ENCODE measurements around the gene PKP3. TPM values are rescaled to one million over a fixed set of nuclear protein-coding genes. Genes with fewer than 3 reads are reported as not detected.

The PKP3 gene
- total RNA-seq, 1 donor from 2014 or later, result not detected

DNA sequence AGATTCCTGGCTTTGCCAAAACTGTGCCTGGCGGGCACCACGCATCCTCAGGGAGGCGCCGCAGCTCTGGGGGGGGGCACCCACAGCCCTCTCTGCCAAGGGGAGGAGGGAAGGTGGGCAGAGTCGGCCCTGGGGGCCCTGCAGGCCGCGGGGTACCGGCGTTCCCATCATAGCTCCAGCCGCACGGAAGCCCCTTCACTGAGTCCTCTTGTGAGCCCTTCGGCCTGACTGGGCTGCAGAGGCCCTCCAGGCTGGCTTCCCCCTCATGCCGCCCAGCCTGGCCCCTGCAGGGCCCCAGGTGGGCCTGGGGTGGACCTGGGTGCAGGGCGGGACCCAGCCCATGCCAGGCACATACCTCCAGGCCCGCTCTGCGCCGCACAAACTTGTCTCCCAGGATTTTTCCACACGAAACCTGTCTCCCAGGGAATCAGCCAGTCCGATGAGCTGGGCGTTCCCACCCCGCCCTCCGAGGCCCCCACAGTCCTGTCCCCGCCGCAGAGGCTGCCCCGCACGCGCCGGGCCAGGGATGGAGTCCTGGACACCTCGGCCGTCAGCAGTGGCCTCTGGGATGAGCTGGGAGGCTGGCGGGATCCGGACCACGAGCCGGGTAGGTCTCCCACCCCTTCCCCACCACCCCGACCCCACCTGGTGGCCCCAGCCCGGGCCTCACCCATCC lies 1.8 kb upstream of the PKP3 start:
- DNase-seq (ENCODE audit: low spot score in 2 of 2), result no peak
- H3K27ac ChIP-seq, result no peak overlapping the region
- no peak overlapping the region for H3K4me3 ChIP-seq
- peaks cover 5% of the 10 kb centered on the region for H3K27me3 ChIP-seq
- peaks cover 4 to 7% of the 10 kb centered on the region in 2 donors for H3K4me1 ChIP-seq
- TF ChIP-seq, protein P1, sequence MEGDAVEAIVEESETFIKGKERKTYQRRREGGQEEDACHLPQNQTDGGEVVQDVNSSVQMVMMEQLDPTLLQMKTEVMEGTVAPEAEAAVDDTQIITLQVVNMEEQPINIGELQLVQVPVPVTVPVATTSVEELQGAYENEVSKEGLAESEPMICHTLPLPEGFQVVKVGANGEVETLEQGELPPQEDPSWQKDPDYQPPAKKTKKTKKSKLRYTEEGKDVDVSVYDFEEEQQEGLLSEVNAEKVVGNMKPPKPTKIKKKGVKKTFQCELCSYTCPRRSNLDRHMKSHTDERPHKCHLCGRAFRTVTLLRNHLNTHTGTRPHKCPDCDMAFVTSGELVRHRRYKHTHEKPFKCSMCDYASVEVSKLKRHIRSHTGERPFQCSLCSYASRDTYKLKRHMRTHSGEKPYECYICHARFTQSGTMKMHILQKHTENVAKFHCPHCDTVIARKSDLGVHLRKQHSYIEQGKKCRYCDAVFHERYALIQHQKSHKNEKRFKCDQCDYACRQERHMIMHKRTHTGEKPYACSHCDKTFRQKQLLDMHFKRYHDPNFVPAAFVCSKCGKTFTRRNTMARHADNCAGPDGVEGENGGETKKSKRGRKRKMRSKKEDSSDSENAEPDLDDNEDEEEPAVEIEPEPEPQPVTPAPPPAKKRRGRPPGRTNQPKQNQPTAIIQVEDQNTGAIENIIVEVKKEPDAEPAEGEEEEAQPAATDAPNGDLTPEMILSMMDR (IDR thresholded peaks at IDR 0.05), result no peak
- no peaks in the 10 kb centered on the region for H3K9me3 ChIP-seq
- H3K36me3 ChIP-seq, result no peaks in the 10 kb centered on the region
- intact Hi-C loops (cut with DNase I), result no loop called here

GRCh38 chr11:393219-394033 lies 583 bp upstream of the PKP3 start:
- intact Hi-C loops (cut with DNase I), result no loop called here
- DNase-seq (ENCODE audit: low spot score in 2 of 2), result no peak
- no peaks in the 10 kb centered on the region for H3K36me3 ChIP-seq
- H3K27me3 ChIP-seq, result peaks cover 5% of the 10 kb centered on the region
- H3K9me3 ChIP-seq, result no peaks in the 10 kb centered on the region
- no peak overlapping the region for H3K4me3 ChIP-seq
- H3K4me1 ChIP-seq, result peaks cover 4 to 8% of the 10 kb centered on the region in 2 donors
- TF ChIP-seq, protein P1 (IDR thresholded peaks at IDR 0.05), result no peak
- no peak overlapping the region for H3K27ac ChIP-seq

DNA sequence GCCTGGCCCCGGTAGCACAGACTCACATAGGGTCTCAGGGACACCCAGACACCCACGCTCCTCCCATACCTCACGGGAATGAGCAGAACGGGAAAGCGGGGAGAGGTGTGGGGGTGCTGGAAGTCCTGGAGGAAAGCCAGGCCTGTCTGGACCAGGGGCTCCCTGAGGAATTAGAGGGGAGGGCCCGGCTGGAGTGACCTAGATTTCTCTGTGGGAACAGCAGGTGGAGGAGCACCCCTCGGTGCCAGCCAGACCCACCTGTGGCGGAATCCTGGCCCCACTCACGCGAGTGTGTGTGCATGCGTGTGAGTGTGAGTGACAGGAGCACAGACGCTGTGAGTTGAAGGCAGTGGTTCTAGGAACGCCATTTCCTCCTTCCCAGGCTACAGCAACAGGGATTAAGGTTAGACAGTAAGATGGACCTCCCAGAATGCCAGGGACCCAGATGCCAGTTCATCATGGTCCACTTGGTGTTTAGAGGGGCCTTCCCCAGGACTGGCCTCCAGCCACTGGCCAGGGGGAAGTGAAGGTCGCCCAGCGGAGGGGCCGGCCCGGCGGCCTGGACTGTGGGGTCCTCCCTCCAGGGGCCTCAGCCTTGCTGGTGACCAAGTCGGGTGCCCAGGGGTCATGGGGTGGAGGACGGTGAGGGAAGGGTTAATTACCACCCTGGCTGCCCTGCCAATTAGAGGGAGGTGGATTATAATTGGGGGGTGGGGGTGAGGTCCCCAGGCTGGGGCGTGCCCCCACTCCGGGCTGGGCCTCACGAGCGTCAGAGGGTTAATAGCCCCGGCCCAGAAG lies 1.0 kb downstream of the PKP3 start:
- H3K27me3 ChIP-seq, result peaks cover 14% of the 10 kb centered on the region
- no peak overlapping the region for H3K4me3 ChIP-seq
- no peak for DNase-seq (ENCODE audit: low spot score in 2 of 2)
- intact Hi-C loops (cut with DNase I), result no loop called here
- TF ChIP-seq, protein P1 (IDR thresholded peaks at IDR 0.05), result no peak
- H3K4me1 ChIP-seq, result peaks cover 4 to 8% of the 10 kb centered on the region in 2 donors
- H3K9me3 ChIP-seq, result no peaks in the 10 kb centered on the region
- H3K27ac ChIP-seq, result no peak overlapping the region
- H3K36me3 ChIP-seq, result no peaks in the 10 kb centered on the region

DNA sequence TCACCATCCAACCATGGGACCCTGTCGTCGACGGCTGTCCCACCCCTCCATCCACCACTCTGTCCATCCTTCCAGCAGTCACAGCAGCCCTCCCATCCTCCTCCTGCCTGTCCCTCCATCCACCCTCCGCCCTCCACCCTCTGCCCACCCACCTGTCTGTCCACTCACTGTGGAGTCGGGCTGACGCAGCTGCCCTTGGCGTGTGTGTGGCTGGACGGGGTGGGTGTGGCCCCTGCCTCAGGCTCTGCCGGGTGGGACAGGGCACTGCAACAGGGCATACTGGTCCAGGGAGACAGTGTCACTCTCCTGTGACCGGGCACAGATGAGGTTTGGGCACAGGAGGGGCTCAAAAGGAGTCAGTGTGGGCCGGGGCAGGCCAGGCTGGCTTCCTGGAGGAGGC lies 1.9 kb downstream of the PKP3 start:
- intact Hi-C loops (cut with DNase I), result no loop called here
- peaks cover 19% of the 10 kb centered on the region for H3K27me3 ChIP-seq
- H3K9me3 ChIP-seq, result no peaks in the 10 kb centered on the region
- no peak overlapping the region for H3K27ac ChIP-seq
- H3K4me1 ChIP-seq, result peaks cover 4 to 8% of the 10 kb centered on the region in 2 donors
- no peak overlapping the region for H3K4me3 ChIP-seq
- H3K36me3 ChIP-seq, result no peaks in the 10 kb centered on the region
- TF ChIP-seq, protein P1 (IDR thresholded peaks at IDR 0.05), result no peak
- DNase-seq (ENCODE audit: low spot score in 2 of 2), result no peak

GRCh38 chr11:396511-396947 lies 2.5 kb downstream of the PKP3 start:
- Histone ChIP-seq H3K4me3 (peak overlapping the region; percentile 56 to 67), H3K27ac (no peak overlapping the region), H3K9me3 (no peaks in the 10 kb centered on the region), H3K36me3 (no peaks in the 10 kb centered on the region), H3K4me1 (peaks cover 4 to 8% of the 10 kb centered on the region in 2 donors), H3K27me3 (peaks cover 19% of the 10 kb centered on the region)
- TF ChIP-seq, protein P1 (IDR thresholded peaks at IDR 0.05), result peak; percentile 8 to 19 (median 9)
- DNase-seq (ENCODE audit: low spot score in 2 of 2), result no peak
- intact Hi-C loops (cut with DNase I), result no loop called here
